NCI-H82 treated with DMSO at 0.1 percent for 48 hours (cell line): Measurements from ENCODE around the gene KLHL3.
A peak's percentile ranks its signal among the peaks of the same experiment; 100 is the strongest.

Experiments
- DNase-seq: peaks from one replicate; lab custom pipeline; 2025; ENCODE audit not compliant: unreplicated experiment; lab: John Stamatoyannopoulos, UW

KLHL3 gene

DNA sequence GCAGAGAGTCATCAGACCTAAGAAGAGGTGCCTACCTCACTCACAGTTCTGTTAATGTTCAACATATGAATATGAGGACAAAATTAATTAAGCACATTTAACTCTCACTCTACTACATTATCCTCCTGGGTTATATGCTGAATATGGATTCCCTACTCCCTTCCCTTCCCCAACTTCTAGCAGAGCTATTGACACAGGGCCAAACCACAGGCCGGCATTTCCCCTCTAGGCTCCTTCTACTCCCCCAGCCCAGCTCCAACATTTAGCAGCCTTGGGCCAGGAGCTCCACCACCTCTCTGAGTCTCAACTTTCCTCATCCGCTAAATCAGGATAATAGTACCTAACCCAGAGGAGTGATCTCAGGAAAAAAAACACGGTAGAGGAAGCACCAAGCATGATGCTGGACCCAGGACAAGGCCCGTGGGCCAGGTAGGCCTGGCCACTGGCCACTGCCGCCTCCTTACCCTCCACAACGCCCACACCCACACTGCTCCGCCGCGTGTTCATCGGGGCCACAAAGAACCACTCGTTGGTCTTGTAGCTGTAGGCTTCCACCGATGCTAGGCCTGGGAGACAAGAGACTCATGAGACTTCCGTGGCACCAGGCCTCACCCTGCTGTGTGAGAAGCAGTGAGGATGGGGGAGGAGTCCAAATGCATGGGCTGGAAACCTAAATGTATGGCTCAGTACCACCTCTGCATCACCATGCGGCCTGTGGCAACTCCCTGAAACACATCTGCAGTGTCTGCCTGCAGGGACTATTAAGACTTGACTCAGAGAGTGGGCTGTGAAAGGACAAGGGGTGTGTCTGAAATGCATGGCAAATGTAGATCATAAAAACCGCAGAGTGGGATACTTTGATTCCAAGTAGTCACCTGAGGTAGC, 98.8 kb downstream of the KLHL3 start:
- no peak for DNase-seq

DNA sequence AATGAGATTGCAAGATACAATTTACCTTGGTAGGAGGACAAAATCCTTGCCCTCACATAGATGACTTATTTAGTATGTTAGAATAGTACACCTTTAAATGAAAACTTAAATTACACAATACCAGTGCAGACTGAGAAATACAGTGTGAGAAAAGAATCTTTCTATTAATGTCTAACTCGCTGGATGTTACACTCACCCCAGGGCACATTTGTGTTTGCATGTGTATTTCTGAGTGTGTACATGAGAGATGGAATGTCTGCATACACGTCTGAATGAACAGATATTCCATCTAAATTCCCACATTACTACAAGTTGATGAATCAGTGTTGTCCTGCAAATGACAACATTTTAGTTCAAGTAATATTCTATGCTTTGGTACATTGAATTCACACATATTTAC, 99.8 kb downstream of the KLHL3 start:
- no peak for DNase-seq

- DNase-seq, result no peak
Measured at GRCh38 chr5:137635521-137635921, 100.4 kb downstream of the KLHL3 start.

DNA sequence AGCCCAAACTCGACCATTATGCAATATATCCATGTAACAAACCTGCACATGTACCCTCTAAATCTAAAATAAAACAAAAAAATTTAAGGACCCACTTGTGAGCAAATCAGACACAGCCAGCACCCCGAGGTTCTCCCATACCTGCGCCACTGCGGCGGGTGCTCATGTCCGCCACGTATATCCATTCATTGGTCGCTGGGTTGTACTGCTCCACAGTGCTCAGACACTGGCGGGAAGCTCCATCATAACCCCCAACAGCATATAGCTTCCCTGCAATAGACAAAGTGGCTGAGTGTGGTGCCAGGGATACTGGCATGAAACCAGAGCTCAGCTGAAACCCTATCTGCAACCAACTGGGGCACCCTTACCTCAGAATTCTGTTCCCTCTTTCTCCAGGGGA, 102.0 kb downstream of the KLHL3 start:
- no peak for DNase-seq

- no peak for DNase-seq
Measured at GRCh38 chr5:137632716-137633115, 103.2 kb downstream of the KLHL3 start.

DNA sequence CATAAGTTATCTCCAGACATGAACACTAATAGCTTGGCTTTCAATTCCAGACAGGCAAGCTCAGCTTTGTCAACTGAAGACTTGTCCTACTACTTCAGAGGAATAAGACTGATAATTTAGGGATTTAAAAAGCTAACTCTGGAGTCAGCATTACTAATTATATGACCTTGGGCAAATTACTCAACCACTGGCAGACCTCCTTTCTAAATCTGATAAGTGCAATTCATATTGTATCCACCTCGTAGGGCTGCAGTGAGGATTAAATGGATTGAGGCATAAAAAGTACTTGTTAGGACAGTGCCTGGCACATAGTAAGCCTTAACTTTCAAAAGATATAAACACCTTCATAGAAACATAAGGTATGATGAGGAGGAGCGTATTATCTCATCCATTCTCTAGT, 104.4 kb downstream of the KLHL3 start:
- no peak for DNase-seq

- DNase-seq, result no peak
Measured at GRCh38 chr5:137630972-137631370, 104.9 kb downstream of the KLHL3 start.

GRCh38 chr5:137630216-137630971, 105.5 kb downstream of the KLHL3 start:
- DNase-seq, result no peak

- DNase-seq, result peak; percentile 27
Measured at GRCh38 chr5:137629646-137630045, 106.2 kb downstream of the KLHL3 start.

GRCh38 chr5:137627706-137628105, 108.2 kb downstream of the KLHL3 start:
- DNase-seq, result no peak

DNA sequence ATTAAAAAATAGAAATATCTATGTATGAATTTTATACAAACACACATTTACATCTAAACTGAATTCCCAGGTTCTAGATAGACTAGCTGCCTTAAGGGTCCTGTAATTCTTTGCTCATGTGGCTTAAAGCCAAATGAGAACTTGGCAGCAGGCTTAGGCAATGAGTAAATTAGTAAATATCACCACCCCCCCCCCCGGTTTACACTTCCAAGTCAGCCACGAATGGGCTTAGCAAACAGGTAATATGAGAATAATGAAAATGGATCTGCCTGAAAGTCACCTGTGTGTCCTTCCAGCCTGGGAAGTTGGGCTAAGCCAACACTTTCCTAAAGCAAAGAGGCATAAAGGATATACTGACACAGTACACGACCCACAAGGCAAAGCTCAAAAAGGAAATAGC, 108.6 kb downstream of the KLHL3 start:
- no peak for DNase-seq

DNA sequence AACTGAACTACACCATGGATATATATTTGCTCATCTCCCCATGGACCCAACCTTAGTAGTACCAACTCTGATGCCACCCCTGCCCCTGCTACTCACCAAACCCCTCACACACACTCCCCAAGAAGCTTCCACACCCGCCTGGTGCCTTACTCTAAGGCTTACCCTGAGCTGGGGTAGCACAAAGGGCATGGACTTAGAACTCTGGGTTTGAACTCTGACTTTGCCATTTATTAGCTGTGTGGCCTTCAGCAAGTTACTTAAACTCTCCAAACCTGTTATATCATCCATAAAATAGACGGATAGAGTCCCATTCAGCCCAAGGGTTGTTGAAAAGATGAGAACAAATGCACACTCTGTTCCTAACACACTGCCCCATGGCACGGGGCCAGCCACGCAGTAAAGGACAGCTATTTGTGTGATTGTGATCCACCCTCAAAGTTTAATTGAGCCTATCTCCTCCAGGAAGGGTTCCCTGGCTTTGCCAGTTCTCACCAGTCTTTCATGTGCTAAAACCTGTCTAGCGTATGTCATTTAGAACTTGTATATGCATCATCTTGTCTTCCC, 111.0 kb downstream of the KLHL3 start:
- DNase-seq, result no peak

DNA sequence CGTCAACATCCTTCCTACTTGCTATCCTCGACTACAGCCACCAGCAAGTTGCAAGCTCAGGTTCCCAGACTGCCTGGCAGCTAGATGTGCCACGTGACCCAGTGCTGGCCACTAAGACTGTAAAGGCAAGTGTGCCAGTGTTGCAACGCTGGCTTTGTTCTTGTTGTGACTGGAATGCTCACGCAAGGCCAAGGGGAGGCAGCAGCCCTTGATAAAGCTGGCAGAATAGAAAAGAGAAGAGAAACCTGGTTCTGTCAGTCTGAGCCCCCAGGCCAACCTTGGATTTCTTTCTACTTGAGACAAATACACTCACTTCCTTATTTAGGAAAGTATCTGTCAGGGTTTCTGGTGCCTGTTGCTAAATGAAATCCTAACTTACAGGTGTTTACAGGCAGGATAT, 113.0 kb downstream of the KLHL3 start:
- DNase-seq, result no peak

DNA sequence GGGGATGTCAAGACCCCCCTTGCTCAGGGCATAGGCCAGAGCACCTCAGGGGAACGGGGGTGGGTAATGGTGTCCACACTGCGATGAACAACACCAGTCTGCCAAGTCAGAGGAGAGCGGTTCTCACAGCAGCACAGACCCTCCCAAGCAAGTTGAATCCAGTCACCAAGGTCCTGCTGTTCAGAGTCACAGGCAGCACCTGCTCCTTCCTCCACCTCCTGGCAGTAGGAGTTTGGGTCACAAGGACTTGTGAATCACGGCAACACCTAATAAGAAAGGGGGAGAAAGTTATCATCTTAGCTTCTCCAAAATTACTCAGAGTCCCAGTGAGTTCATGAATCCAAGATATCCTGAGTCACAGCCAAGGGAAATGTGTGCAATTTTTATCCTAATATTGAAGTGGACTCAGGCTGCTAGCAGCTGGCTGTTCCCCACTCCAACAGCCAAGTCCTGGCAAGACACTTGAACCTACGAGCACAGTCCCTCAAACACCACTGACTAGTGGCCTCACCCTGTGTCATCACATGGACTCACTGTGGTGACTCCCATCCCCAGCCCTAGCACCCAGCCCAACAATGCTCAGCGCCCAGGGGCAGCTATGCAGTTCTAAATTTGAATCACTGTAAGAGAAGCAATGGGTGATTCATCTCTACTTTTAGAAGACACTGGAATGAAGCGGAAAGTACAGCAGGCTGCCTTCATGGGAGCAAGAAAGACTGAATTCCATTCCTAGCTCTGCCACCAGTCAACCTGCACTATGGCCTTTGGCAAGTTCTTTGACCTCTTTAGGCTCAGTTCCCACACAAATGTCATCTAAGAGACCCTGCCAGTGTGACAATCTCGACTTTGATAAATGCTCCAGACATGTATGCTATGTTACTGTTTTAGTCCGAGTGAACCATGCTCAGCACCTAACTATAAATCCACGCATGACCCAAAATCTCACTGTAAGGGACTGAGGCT, 113.7 kb downstream of the KLHL3 start:
- no peak for DNase-seq

GRCh38 chr5:137621306-137621705, 114.6 kb downstream of the KLHL3 start:
- DNase-seq, result no peak

DNA sequence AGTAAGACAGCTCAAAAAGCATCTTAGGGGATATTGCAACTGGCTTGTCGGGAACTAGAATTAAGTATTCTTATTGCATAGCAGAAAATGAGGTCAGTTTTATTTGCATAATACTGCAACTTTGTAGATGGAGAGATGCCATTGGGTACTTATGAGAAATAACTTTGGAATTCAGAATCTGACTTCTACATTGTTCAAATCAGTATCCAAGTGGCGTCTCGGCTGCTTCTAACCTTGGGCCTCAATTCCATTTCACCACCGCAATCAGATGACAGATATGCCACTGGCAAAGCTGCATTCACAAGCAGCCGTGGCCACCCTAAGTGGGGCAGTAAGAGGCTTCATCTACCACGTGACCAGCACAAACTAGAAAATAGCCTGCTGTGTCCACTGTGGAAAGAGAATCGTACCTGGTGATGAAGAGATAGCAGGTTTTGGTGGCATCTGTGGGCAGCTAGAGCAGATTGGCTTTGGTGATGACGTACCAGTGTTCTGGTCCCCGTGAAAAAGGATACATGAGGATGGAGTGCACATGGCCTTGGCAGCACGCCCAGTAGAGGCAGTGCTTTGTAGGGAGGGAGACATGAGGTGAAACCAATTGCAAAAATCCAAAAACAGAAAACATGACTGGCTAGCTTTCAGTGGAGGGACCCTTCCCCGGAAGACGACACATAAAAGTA, 116.6 kb downstream of the KLHL3 start:
- no peak for DNase-seq

GRCh38 chr5:137618476-137618875, 117.4 kb downstream of the KLHL3 start:
- no peak for DNase-seq

- no peak for DNase-seq
Measured at GRCh38 chr5:137617528-137618205, 118.2 kb downstream of the KLHL3 start.

GRCh38 chr5:137616046-137616445, 119.8 kb downstream of the KLHL3 start:
- peak; percentile 87 for DNase-seq
